SK-N-MC (cell line): ENCODE results near the gene ABCB6.

Experiments used
- EZH2 ChIP-seq: fragments of 200-600 bp; sonication (generic); IDR thresholded peaks from one replicate; pipeline ENCODE4 v1.6.1; 2017; ENCODE audit warnings: antibody characterized with exemption
- POLR2AphosphoS5 ChIP-seq: IDR thresholded peaks from 2 replicates; pipeline ENCODE4 v1.6.1; 2012; ENCODE audit warnings: mild to moderate bottlenecking, low read depth, low read length, borderline replicate concordance

- TF ChIP-seq POLR2AphosphoS5 (no peak), EZH2 (no peak)
Measured at GRCh38 chr2:219252570-219252899, 33.8 kb upstream of the ABCB6 start.
